ENCODE measurements around the gene SCG2.

- TF ChIP-seq EZH2 (IDR thresholded peaks at IDR 0.05; ENCODE audit: borderline replicate concordance): no peak
- TF ChIP-seq CTCF (IDR thresholded peaks at IDR 0.05; ENCODE audit: poor library complexity): no peak
These were observed 10.3 kb upstream of the SCG2 start for GRCh38 chr2:223612501-223612900.

All from hepatocyte (in vitro differentiated cells).